GM18861 (cell line): ENCODE results near the gene GPX2.

Experiments
- ATAC-seq: cut with Tn5 transposase; IDR thresholded peaks from one replicate; pipeline ENCODE4 v1.9.1; 2021; ENCODE audit not compliant: unreplicated experiment

GPX2 gene

DNA sequence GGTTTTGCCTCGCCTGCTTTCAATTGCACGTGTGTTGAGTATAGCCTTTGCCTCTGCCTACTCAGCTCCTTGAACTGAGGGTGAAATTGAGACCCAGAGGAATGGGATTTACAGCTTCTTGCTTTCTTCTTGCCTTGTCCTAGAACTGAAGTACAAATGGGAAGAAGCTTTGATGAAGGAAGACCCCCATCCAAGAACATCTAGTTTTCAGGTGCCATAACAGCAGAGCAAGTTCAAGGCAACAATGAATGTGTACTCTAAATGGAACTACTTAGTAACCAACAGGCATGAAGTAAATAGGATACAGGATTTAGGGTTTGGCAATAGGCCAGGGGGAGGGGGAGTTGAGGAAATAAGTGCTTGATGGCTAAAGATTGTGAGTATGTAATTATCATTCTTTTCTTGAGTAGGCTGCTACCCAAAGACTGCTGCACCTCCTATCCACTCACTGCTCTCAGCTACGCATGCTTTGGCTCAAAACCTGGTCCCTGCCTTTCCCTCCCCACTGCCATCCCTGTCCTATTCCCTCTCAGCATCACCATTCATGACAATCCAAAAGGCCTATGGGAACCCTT, 2.1 kb downstream of the GPX2 start:
- no peak for ATAC-seq

DNA sequence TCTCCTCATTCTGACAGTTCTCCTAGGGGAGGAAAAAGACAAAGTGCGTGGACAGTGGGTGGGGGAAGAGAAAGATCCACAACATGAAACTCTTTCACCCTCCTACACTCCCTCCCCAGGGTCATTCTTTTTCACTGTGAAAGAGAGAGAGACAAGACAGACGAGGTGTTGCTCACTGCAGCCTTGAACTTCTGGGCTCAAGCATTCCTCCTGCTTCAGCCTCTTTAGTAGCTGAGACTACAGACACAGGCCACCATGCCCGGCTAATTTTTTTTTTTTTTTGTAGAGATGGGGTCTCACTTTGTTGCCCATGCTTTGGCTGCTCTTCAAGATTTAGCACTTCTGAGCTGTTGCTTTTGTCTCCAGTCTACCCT, 2.7 kb downstream of the GPX2 start:
- ATAC-seq, result no peak

DNA sequence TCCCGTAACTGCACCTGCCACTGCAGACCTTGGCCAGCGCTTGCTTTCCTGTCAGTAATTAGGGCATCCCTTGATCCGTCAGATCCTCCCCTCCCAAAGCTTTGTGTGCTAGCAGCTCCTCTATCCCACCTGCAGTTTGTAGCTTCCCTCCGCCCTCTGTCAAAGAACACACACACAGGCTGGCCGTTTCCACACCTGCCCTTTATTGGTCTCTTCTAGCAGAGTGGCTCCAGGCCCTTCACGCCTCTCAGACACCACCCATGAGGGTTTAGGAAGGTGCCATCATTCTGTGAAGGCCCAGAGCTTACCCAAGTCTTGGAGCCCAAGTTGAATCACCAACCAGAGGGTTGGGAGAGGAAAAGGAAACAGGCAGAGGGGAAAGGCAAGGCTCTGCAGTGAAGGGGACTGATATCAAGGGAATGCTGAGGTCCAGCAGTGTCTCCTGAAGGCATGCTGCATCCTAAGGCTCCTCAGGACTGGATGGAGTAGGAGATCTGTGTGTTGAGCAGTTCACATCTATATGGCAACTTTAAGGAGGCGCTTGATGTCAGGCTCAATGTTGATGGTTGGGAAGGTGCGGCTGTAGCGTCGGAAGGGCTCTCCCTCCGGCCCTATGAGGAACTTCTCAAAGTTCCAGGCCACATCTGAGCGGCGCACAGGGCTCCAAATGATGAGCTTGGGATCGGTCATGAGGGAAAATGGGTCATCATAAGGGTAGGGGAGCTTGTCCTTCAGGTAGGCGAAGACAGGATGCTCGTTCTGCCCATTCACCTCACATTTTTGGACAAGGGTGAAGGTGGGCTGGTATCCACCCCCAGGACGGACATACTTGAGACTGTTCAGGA, 3.4 kb downstream of the GPX2 start:
- ATAC-seq, result no peak

DNA sequence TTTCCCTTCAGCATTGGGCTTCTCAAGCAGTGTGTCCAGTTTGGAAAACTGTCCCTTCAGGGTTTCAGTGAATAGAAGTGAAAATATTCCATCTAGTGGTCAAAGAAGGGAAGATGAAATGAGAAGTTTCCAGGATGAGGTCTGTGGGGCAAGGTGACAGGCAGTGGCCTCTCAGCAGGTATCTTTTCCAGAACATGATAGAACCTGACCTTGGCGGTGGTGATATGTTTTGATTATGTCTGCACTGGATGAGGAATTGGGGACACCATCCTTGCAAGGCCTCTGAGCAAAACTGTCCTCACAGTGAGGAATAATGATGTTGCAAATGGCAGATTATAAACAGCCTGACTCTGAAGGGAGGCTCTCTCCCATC, 4.7 kb downstream of the GPX2 start:
- ATAC-seq, result no peak

DNA sequence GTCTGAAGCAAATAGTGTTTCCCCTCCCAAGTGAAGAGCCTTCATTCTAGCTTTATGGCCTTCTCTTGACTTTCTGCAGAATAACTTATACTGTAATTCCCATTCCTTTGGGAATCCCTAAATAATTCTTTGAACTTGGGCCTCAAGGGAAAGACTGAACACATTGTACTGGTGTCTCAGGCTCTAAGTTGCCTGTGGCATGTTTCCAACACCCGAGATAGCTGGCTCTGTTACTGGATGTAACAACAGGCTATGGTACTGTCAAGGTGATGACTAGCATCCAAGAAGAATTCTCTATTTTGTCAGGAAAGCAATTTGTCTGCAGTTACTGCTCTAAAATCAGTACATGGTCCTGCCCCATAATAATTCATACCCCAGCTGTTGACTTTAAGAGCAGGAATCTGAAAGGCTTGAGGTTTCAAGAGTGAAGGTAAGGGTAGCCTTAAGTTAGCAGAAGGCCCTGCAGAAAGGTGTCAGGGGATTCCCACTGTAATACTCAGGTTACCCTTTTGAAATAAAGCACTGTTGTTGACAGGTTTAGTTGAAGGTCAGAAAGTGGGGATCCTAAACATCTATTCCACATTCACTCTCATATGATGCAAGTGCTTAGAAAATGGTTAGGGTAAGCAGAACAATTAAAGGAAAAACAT, 5.2 kb downstream of the GPX2 start:
- no peak for ATAC-seq

DNA sequence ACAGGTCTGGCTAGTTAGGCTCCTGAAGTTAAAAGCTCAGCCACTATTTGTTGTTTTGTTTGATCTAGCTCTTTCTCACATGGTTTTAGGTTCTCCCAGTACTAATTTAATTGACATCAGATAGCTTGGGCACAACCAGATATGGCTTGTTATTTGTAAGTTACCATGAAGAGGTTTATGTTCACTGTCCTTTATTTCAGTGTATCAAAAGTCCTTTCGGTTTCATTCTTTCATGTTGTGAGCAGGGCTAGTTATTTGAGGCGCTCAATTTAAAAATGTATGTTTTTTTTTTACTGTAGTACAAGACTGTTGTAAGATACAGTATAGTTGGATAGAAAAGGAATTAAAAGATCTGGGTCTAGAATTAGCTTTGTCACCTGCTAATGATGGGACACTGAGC, 7.0 kb downstream of the GPX2 start:
- ATAC-seq, result no peak

DNA sequence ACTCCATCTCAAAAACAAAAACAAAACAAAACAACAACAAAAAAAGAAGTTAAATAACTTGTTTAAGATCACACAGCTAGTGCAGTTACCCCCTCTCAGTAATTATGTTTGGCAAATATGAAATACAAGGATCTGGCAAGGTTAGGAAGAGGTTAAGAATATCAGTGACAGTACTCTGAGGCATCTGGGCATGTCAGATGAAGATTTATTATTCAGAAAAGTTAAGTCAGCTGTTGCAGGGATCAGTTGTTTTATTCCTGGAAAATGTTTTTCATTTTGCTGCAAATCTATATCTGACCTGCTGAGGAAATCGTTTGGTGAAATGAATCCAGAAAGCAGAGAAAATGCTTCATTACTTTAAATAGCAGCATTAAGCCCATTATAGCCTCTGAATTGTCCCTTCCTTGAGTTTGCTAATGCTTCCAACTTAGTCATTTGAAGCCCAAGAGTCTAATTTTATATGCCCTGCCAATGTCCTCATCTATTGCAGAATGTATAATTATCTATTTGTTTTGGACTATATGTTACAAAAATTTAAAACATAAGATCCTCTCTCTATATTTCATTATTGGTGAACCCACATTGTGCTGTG, 8.1 kb downstream of the GPX2 start:
- ATAC-seq, result no peak

DNA sequence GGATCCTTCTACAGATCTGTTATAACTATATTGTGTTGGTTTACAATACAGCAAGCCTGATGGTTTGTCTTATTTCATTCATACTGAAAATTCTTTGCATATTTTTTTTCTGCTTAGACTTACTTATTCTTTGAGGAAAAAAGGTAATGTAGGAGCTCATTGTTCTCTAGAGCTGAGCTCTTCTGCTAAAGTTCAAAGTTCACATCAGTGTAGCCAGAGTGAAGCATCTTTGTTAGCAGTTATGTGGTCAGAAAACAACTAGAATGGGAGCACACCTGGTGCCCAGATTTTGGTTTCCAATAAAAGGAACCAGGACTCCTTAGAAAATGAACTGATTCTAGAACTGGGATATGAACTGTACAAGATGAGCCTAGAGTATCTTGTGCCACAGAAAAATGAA, 10.3 kb downstream of the GPX2 start:
- no peak for ATAC-seq

DNA sequence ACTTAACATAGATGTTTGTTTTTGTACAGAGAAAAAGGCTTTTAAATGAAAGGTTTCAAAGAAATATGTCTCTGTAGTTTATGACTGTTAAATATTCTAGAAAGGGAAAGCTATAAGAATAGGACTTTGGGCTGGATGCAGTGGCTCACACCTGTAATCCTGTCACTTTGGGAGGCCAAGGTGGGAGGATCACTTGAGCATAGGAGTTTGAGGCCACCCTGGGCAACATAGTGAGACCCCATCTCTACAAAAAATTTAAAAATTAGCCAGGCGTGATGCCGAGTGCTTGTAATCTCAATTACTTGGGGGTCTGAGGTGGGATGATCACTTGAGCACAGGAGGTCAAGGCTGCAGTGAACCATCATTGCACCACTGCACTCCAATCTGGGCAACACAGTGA, 11.4 kb downstream of the GPX2 start:
- ATAC-seq, result no peak

DNA sequence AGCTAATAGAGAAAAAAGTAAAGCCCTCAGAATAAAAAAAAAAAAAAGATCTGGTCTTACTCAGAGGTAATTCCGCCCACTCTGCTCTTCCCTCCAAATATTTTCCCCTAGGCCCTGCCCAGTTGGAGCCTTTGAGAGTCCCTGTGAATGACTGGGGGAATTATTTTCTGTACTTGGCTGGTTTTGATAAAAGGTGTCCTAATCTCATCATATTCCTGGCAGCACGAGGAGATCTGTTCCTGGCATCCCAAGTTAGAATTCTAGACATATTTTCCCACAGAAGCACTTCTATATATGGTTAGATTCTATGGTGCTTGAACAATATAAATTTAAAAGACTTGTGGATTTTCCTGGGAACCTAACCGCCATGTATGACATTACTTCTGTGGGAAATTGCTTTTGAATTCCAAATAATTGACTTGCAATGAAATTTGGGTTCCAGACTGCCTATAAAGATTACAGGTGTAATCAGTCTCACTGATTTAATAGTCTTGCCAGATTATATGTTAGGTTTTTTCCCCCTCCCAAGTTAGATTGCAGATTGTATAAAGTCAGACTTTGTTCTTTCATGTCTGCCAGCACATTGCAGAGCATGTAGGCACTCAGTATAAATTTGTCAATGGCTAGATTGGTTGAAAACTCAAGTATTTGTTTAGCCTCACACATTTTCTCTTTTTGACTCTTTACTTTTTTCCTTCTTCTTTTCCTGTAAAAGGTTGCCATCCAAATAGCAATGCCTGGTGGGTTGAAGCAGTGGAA, 12.3 kb downstream of the GPX2 start:
- no peak for ATAC-seq

DNA sequence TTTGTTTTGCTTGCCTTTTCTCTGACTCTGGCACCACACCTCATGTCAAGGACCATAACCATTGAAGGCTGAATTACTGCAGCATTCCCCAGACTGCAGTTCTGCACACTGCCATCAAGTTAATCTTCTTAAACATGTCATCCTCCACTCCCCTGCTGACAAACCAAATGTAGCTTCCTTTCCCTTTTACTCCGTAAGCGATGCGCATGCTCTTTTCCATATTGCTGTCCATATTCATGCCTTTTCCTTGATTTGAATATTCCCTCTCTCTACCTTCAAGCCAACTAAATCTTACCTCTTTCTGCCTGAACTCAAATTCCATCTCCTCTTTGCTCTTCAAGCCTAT, 13.6 kb downstream of the GPX2 start:
- no peak for ATAC-seq

DNA sequence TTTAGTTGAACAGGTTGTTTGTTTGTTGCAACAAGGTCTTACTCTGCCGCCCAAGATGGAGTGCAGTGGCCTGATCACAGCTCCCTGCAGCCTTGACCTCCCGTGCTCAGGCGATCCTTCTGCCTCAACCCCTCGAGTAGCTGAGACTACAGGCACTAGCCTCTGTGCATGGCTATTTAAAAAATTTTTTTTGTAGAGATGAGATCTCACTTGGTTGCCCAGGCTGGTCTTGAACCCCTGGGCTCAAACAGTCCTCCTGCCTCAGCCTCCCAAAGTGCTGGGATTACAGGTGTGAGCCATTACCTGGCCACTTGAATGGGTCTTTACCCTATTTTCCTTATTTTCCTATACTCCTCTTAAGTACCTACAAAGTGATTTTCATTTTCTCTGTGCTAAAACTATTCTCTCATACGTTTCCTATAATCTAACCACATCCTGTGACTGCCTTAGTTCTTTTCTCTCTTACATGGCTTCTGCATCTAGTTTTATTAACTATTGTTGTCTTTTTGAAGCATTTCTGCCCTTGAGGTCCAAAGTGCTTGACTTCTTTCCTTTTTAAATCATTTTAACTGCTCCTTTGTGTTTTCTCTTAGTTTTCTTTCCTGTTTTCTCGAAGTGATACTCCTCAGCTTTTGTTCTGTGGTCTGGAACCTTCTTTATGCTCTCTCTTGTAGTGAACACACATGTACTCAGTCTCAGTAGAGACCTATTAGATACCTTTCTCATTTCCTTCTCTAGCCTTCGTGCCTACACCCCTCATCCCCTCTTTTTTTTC, 14.1 kb downstream of the GPX2 start:
- no peak for ATAC-seq

DNA sequence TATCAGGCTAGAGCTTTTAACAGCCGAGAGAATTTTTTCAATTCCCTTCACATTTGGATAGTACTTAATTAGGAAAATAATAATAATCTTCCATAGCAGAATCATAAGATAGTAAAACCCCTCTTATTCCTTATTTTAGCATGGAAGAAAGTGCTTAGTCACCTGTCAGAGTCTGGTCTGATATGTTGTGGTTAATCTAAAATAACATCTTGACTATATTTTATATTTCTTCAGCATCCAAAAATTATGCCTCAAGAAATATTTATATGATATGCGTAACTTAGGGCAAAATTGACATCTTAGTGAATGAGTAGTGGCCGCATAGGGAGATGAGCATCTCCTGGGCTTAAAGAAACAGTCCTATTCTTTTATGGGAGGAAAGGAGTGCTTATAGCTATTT, 15.5 kb downstream of the GPX2 start:
- ATAC-seq, result no peak

DNA sequence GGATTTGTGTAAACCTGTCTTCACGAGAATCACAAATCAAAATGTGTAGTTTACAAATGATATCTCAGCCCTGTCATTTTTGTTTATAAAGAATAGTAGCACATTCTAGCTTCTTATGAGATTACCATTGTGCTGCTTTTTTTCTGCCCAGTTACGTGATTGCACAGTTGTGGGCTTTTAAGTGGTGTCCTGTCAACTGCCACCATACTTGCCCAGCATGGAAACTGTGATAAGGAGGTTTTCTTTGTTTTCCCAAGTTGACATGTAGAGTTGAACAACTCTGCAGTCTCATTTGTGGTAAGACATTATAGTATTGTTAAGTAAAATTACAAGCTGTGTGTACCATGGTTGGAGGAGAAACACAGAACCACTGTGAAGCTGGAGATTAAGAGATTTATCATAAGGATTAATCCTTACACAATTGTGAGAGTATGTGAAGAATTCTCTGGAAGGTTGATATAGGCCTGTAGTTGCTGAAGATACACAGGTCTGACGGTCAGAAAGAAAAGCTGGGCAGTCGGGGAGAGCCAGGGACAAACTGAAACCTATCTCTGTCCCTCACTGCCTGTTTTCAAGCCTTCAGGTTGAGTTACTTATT, 16.0 kb downstream of the GPX2 start:
- ATAC-seq, result no peak

DNA sequence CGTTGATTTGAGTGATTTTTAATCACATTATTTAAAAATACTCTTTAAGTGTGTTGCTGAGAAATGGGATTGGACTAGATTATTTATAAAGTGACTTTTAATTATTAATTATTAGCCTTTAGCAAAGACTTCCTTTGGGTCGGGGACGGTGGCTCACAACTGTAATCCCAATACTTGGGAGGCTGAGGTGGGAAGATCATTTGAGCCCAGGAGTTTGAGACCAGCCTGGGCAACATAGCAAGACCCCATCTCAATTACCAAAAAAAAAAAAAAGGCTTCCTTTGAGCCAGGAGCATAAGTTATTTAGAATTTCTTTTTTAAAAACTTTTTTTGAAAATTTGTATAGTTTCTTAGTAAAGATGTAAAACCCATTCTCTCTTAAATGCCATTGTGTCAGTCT, 19.5 kb downstream of the GPX2 start:
- no peak for ATAC-seq

DNA sequence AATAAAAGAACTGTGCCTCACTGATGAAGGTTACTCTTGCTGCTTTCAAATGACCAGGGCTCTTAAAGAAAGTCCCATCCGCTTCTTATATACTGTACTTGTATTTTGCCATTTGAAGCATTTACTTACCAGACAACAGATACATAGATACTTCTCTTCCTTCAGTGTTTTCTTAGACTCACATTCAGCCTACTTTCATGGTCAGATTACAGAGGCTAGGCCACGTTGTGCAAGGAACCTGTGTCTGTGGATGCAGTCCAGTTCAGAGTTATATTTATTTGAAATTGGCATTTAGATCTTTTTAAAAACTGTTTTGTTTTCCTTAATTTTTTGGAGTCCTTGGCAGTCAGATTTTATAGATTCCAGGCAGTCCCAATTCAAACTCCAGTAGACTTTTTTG, 22.1 kb downstream of the GPX2 start:
- no peak for ATAC-seq

DNA sequence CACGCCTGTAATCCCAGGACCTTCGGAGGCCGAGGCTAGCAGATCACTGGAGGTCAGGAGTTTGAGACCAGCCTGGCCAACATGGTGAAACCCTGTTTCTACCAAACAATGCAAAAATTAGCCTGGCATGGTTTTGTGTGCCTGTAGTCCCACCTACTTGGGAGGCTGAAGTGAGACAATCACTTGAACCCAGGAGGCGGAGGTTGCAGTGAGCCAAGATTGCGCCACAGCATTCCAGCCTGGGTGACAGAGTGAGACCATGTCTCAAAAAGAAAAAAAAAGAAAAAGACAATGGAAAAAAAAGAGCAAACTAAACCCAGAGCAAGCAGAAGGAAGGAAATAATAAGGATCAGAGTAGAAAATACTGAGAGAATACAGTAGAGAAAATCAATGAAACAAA, 22.9 kb downstream of the GPX2 start:
- no peak for ATAC-seq

DNA sequence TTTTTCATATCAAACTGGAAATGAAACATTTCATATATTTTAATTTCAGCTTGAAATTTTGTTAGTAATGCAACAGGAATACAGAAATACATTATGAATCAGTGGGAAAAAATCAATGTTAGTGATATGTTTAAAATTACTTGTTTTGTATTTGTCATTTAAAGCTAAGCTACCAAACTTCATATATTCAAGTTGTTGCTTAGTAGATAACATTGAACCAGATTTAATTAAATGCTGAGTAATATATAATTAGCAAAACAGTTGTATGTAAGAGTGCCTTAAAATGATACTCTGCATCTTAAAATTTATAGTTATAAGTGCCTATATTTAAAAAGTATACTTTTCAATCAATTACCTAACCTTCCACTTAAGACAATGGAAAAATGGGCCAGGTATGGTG, 23.3 kb downstream of the GPX2 start:
- ATAC-seq, result no peak

DNA sequence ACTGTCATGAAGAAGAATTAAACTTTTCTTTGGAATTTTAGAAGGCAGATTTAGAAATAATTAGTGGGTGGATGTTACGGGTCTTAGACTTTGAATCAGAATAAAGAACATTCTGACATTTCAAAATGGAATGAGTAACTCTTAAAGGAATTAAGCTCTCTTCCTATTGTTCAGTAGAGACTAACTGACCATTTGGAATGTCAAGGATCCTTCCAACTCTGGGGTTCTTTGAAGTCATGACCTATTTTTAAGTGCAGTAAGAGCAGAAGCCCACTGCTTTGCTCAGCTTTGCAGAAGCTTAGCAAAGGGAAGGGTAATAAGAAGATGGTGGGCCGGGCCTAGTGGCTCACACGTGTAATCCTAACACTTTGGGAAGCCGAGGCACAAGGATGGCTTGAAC, 24.3 kb downstream of the GPX2 start:
- ATAC-seq, result no peak

DNA sequence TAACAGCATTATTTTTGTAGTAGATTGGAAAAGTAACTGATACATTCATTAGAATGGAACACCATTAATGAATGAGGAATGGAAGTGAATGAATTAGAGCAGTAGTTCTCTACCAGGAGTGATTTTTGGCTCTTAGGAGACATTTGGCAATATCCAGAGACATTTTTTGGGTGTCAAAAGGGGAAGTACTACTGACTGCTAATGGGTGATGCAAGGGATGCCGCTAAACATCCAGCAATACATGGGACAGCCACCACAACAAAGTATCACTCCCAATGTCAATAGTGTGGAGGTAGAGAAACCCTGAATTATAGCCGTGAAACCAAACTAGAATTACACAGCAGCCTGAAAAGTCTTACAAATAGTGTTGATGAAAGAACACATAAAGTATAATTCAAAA, 26.7 kb downstream of the GPX2 start:
- no peak for ATAC-seq
